AG09309 (cell line): ENCODE measurements around the gene NLRP10.
A peak's percentile ranks its signal among the peaks of the same experiment; 100 is the strongest.

Source experiments
- DNase-seq: peaks from one replicate; pipeline ENCODE4 v3.0.0-alpha.2; 2010; ENCODE audit warnings: low read depth
- H3K4me3 ChIP-seq: 2 replicates; pipeline ENCODE4 v1.5.1; 2011; ENCODE audit warnings: mild to moderate bottlenecking, low read depth, low read length, moderate library complexity; ENCODE audit not compliant: control insufficient read depth
- TF ChIP-seq, protein P1 (sequence below): IDR thresholded peaks from 2 replicates; pipeline ENCODE4 v1.5.1; 2011; ENCODE audit warnings: mild to moderate bottlenecking, low read depth, low read length, inconsistent platforms; ENCODE audit not compliant: insufficient read depth, control insufficient read depth; ENCODE audit errors: missing control alignments

Gene NLRP10

DNA sequence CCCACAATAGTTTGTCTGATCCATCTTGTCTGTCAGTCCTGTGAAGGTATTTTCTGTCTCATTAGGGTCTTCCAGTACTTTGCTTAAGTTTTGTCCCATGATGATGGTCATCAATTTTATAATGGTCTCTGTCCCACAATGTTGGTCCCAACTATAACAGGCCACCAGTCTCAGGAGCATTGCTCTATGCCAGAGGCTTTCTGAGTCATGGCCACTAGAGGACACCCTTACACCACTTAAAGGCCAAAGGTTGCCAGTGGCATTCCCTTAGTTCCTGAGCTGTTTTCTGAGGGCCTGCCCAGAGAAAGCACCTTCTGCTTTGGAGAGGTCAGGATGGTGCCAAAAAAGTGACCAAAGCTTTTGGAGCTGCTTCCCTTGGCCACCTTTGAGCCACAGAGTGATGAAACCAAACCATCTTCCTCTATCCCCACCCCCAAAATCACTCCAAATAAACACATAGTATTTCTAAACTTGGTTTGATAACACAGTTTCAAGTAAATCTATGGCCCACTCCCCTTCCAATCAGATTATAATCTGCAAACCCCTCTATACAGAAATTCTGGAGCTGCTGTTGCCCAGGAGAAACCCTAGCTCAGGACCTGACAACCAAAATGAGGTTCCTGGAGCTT, 41.2 kb upstream of the NLRP10 start:
- H3K4me3 ChIP-seq: no peak overlapping the region
- peak; percentile 33 for DNase-seq
- TF ChIP-seq, protein P1, sequence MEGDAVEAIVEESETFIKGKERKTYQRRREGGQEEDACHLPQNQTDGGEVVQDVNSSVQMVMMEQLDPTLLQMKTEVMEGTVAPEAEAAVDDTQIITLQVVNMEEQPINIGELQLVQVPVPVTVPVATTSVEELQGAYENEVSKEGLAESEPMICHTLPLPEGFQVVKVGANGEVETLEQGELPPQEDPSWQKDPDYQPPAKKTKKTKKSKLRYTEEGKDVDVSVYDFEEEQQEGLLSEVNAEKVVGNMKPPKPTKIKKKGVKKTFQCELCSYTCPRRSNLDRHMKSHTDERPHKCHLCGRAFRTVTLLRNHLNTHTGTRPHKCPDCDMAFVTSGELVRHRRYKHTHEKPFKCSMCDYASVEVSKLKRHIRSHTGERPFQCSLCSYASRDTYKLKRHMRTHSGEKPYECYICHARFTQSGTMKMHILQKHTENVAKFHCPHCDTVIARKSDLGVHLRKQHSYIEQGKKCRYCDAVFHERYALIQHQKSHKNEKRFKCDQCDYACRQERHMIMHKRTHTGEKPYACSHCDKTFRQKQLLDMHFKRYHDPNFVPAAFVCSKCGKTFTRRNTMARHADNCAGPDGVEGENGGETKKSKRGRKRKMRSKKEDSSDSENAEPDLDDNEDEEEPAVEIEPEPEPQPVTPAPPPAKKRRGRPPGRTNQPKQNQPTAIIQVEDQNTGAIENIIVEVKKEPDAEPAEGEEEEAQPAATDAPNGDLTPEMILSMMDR: peak; percentile 95

- no peak for DNase-seq
- TF ChIP-seq, protein P1: no peak
Measured at GRCh38 chr11:8005556-8005955, 40.3 kb upstream of the NLRP10 start.

DNA sequence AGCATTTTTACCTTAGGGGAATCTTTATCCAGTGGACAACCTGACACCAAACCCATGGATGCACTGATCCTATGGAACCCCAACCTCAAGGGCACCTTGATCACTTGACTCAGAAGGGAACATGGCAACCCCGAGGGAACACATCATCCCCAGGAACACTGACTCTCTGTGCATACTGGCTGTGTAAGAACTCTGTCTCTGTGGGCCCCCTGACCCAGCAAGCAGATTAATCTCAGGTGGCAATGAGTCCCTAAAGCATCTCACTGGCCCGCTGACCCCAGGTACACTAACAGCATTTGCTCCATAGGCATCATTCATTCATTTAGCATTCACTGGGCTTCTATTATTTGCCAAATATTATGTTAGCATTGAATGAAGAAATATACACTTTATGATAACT, 38.8 kb upstream of the NLRP10 start:
- TF ChIP-seq, protein P1: no peak

More at GRCh38 chr11:8005556-8005955, 40.3 kb upstream of the NLRP10 start:
- no peak overlapping the region for H3K4me3 ChIP-seq

GRCh38 chr11:8003187-8003586, 37.9 kb upstream of the NLRP10 start:
- no peak for DNase-seq
- TF ChIP-seq, protein P1: no peak
- no peak overlapping the region for H3K4me3 ChIP-seq

More for the DNA sequence above, 38.8 kb upstream of the NLRP10 start:
- no peak overlapping the region for H3K4me3 ChIP-seq
- DNase-seq: no peak

DNA sequence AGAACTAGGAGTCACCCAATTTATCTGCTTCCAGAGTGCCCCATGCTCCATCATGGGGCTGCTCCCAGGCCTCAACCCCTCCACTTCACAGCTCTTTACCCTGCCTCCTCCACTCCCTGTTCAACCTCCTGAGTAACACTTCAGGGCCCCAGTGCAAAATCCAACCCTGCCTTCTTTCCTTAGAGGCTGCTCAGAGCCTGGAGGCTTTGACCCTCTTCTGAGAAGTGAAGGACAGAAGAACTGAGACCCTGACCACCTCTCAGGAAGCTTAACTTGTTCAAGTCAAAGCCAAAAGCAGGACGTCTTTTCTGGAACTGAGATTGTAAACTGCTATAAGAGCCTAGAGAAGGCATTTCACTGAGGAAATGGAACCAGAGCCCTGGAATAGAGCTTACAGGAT, 37.4 kb upstream of the NLRP10 start:
- TF ChIP-seq, protein P1: no peak

GRCh38 chr11:8000390-8000789, 35.1 kb upstream of the NLRP10 start:
- TF ChIP-seq, protein P1: no peak
- DNase-seq: no peak

More for the DNA sequence above, 37.4 kb upstream of the NLRP10 start:
- no peak for DNase-seq
- no peak overlapping the region for H3K4me3 ChIP-seq

More at GRCh38 chr11:8000390-8000789, 35.1 kb upstream of the NLRP10 start:
- H3K4me3 ChIP-seq: no peak overlapping the region
